Hematopoietic multipotent progenitor cell treated with erythropoietin and hydrocortisone succinate and interleukin-3 and kit ligand, for 17 days (in vitro differentiated cells): ENCODE results near the gene SCO2.

Experiments used
- DNase-seq: peaks from one replicate; pipeline ENCODE4 v3.0.0-alpha.2; 2015; ENCODE audit warnings: low spot score

The SCO2 gene

GRCh38 chr22:50497093-50497492 lies 28.3 kb downstream of the SCO2 start:
- no peak for DNase-seq

- no peak for DNase-seq
Observed at GRCh38 chr22:50490531-50491308, 34.7 kb downstream of the SCO2 start.

GRCh38 chr22:50489363-50490243 lies 35.8 kb downstream of the SCO2 start:
- no peak for DNase-seq

DNA sequence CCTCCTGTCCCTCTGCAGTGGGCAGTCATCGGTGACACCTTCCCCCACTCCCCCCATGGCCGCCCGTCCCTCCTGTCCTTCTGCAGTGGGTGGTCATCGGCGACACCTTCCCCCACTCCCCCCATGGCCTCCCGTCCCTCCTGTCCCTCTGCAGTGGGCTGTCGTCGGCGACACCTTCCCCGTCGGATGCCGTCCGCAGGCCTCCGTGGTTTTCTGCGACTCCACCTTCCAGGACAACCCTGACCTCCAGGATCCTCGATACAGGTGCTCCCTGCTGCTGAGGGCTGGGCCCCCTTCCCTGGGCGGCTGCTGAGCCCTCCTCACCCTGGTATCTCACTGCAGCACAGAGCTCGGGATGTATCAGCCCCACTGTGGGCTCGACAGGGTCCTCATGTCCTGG lies 36.5 kb downstream of the SCO2 start:
- no peak for DNase-seq

- DNase-seq = no peak
Observed at GRCh38 chr22:50488006-50488677, 37.3 kb downstream of the SCO2 start.

GRCh38 chr22:50487290-50488005 lies 38.0 kb downstream of the SCO2 start:
- no peak for DNase-seq

GRCh38 chr22:50486561-50487289 lies 38.7 kb downstream of the SCO2 start, which contains the start of gene MIOX:
MIOX (plus strand) TSS chr22:50486859; CDS start chr22:50486898, 39 bp downstream.
- DNase-seq = no peak

DNA sequence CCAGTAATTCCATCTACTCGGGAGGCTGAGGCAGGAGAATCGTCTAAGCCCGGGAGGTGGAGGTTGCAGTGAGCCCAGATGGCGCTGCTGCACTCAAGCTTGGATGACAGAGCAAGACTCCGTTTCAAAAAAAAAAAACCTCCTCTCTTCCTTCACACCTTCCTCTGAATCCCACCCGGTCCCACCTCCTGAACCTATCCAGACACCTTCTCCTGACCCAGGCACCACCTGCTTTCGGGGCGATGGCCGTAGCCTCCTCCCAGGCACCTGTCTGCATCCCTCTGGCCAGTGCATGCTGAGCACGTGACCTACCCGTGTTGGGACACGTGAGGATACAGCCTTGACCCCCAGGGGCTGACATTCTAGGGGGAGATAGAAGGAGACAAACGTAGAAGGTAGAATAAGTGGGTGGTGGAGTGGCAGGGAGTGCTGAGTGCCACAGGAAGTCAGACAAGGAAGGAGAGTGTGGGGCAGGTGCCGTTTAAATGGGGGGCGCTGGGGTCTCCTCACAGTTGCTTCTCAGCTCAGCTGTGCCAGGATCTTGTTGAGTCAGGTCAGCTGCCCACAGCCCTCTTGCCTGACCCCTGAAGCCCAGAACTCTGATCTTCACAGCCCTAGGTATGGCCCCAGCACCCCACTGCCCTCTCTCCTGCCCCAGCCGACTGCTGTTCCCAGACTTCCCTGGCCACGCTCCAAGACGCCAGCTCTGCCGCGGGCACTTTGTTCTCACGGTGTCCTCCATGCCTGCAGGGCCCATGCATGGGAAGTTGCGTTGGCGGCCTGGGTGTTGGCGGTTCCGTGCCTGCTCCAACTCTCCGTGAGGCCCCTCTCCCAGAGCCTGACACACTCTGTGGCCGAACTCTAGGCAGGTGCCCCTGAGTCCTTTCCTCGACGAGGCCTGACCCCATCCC lies 39.9 kb downstream of the SCO2 start:
- DNase-seq = no peak

GRCh38 chr22:50483977-50484853 lies 41.2 kb downstream of the SCO2 start:
- no peak for DNase-seq

DNA sequence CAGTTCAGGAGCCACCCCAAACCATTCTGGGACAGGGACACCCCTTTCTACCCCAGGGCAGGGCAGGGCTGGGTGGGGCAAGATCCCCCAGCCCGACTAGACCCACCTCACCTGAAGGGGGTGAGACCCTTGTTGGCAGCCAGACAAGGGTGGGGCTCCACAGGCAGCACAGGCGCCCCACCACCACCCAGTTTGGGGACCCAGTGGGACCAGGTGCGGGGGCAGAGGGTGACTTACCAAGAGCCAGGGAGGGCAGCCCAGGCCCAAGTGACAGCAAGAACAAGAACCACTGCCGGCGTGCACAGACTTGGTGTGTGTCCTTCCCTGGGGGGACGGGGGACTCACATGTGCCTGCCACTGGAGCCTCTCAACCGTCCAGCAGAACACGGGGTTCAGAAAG lies 41.8 kb downstream of the SCO2 start:
- no peak for DNase-seq

DNA sequence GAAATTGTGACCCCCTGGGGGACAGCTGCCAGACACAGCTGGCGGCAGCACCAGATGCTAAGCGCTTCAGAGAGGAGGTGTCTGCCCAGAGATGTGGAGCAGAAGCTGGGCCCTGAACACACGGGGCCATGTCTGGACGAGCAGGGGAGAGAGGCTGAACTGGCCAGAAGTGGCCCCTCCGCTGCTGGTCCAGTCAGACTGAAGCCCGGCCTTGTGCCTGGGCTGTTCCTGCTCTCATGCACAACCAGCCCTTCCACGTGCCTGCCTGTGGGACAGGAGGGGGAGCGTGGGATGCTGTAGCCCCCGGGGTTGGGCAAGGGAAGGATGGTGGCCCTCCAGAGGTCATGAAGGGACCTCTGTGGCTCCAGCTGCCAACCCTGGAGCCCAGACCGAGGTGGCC lies 42.3 kb downstream of the SCO2 start:
- DNase-seq = no peak

- no peak for DNase-seq
Observed at GRCh38 chr22:50482107-50483074, 43.0 kb downstream of the SCO2 start.

GRCh38 chr22:50481440-50482106 lies 43.8 kb downstream of the SCO2 start, which contains the start of gene ADM2:
ADM2 (plus strand) TSS chr22:50481543; CDS start chr22:50481848, 305 bp downstream.
- no peak for DNase-seq

DNA sequence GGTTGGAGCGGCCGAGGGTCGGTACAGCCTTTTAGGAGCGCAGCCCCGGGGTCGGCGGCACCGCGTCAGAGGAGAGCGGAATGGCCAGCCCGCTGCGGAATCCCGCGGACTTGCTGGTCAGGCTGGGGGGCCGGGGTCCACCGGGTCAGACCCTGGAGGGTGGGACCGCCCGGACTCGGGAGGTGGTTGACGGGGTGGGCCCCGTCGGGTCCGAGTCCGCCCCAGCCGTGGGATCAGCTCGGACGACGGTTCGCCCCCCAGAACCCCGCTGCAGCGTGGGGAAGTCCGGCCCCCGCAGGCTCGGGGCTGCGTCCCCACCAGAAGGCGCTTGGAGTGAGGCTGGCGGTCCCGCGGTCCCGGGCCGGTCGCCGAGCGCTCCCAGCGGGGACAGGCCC lies 44.4 kb downstream of the SCO2 start:
- DNase-seq = no peak

DNA sequence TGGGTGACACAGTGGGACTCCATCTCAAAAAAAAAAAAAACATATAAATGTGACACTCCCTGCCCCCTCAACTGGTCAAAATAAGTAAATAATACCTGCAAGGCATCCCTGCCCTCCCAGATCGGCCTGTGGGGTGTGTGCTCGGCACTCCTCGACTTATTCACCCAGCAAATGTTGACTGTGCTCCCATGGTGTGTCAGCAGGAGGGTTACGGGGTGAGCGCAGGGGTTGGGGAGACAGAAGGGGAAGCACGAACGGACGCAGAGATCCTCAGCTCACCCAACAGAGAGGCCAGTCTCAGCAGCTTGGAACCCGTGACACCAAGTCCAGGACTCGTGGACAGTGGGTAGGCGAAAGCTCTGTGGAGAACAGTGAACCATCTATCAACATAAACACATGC lies 45.7 kb downstream of the SCO2 start:
- DNase-seq = no peak

- no peak for DNase-seq
Observed at GRCh38 chr22:50477923-50478322, 47.5 kb downstream of the SCO2 start.

DNA sequence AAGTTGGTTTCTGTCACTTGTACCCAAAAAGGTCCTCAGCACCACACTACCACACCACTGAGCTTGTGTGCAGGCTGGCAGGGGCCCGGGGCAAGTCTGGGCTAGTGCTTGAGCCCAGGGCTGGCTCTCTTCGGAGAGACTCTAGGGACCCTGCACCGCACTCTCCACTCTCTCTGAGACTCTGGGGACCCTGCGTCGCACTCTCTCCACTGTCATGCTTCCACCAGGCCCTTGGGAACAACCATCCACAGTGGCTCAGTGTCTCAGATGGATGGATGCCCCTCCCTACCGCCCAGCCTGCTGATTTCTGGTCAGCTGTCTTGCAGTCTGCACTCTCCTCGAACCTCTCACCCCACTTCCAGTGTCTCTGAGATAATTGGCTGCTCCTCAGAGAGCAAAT lies 48.5 kb downstream of the SCO2 start:
- DNase-seq = no peak
